HEK293T (cell line): Measurements from ENCODE around the gene USP53.

Experiments
- CTCF ChIA-PET: fragments of 350-600 bp; formaldehyde crosslinking; extraction: SDS; loops from one replicate; lab custom pipeline; 2021; ENCODE audit warnings: antibody characterized with exemption, inconsistent platforms; lab: Yijun Ruan, JAX
- POLR2A ChIA-PET: fragments of 350-600 bp; formaldehyde crosslinking; extraction: SDS; loops from one replicate; lab custom pipeline; 2020; ENCODE audit warnings: antibody characterized with exemption, inconsistent platforms; lab: Yijun Ruan, JAX
- DNase-seq: peaks from one replicate; pipeline ENCODE4 v3.0.0; 2012; ENCODE audit warnings: mixed read lengths; ENCODE audit errors: extremely low spot score
- ARNT ChIP-seq: fragments of 450-650 bp; IDR thresholded peaks from 2 replicates; pipeline ENCODE4 v1.6.1; 2017; ENCODE audit warnings: mild to moderate bottlenecking
- BHLHE40 ChIP-seq: fragments of 450-650 bp; IDR thresholded peaks from 2 replicates; pipeline ENCODE4 v1.6.1; 2016; ENCODE audit warnings: mild to moderate bottlenecking, moderate library complexity, borderline replicate concordance
- CTBP1 ChIP-seq: fragments of 450-650 bp; IDR thresholded peaks from 2 replicates; pipeline ENCODE4 v1.6.1; 2016; ENCODE audit warnings: borderline replicate concordance
- ELF4 ChIP-seq: fragments of 450-650 bp; IDR thresholded peaks from 2 replicates; pipeline ENCODE4 v1.6.1; 2017; ENCODE audit warnings: antibody characterized with exemption
- FOXA1 ChIP-seq: fragments of 450-650 bp; IDR thresholded peaks from 2 replicates; pipeline ENCODE4 v1.6.1; 2016; ENCODE audit warnings: mild to moderate bottlenecking
- FOXK2 ChIP-seq: fragments of 450-650 bp; IDR thresholded peaks from 2 replicates; pipeline ENCODE4 v1.6.1; 2016; ENCODE audit warnings: mild to moderate bottlenecking
- FOXM1 ChIP-seq: fragments of 450-650 bp; IDR thresholded peaks from 2 replicates; pipeline ENCODE4 v1.6.1; 2017; ENCODE audit warnings: mild to moderate bottlenecking, borderline replicate concordance
- HDGF ChIP-seq: fragments of 450-650 bp; IDR thresholded peaks from 2 replicates; pipeline ENCODE4 v1.6.1; 2017; ENCODE audit warnings: antibody characterized with exemption, borderline replicate concordance
- L3MBTL2 ChIP-seq: fragments of 450-650 bp; conservative IDR thresholded peaks from 2 replicates; pipeline ENCODE4 v1.6.1; 2016; ENCODE audit warnings: mild to moderate bottlenecking
- LEF1 ChIP-seq: fragments of 450-650 bp; IDR thresholded peaks from 2 replicates; pipeline ENCODE4 v1.6.1; 2017; ENCODE audit warnings: mild to moderate bottlenecking, borderline replicate concordance
- NFRKB ChIP-seq: fragments of 450-650 bp; IDR thresholded peaks from 2 replicates; pipeline ENCODE4 v1.6.1; 2016; ENCODE audit warnings: mild to moderate bottlenecking, moderate library complexity
- SP1 ChIP-seq: fragments of 450-650 bp; IDR thresholded peaks from 2 replicates; pipeline ENCODE4 v1.6.1; 2017
- SUZ12 ChIP-seq: fragments of 450-650 bp; IDR thresholded peaks from 2 replicates; pipeline ENCODE4 v1.6.1; 2016; ENCODE audit warnings: mild to moderate bottlenecking
- TARDBP ChIP-seq: fragments of 450-650 bp; IDR thresholded peaks from 2 replicates; pipeline ENCODE4 v1.6.1; 2016
- ZNF384 ChIP-seq: fragments of 450-650 bp; IDR thresholded peaks from 2 replicates; pipeline ENCODE4 v1.6.1; 2016
- TF ChIP-seq, protein P1 (sequence below): fragments of 450-650 bp; IDR thresholded peaks from 2 replicates; pipeline ENCODE4 v1.6.1; 2016

The USP53 gene

GRCh38 chr4:119286377-119287002 is 74.0 kb downstream of the USP53 start:
- DNase-seq = no peak
- ChIA-PET CTCF (interaction anchor here (0.6 kb wide), 1 partner anchor 229 kb away, joined by 4 read pairs; no protein-coding TSS in a partner anchor), POLR2A (no interaction called here)
- no peak for TF ChIP-seq L3MBTL2
- no peak for TF ChIP-seq BHLHE40
- TF ChIP-seq TARDBP = no peak
- no peak for TF ChIP-seq SP1
- no peak for TF ChIP-seq ELF4

DNA sequence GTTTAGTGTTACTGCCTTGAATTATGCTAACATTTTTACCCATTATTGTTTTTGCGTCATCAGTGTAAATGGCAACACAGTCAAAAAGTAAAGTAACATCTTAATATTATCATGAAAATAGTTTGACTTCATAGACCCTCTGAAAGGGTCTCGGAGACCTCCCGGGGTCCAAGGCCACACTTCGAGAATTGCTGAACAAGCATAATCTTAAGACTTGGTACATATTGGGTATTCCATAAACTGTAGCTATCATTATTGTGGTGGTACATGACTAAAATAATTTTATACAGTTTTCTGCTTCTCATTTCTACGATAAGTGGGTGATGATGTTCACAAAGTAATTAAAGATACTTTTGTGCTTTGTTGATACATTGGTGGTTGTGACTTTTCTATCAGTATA is 76.8 kb downstream of the USP53 start:
- POLR2A ChIA-PET = interaction anchor here (0.8 kb wide), 1 partner anchor 77 kb away, joined by 3 read pairs; the partner anchor contains the start of gene USP53
- DNase-seq = no peak
- CTCF ChIA-PET = no interaction called here
- no peak for TF ChIP-seq TARDBP
- TF ChIP-seq L3MBTL2 = no peak
- TF ChIP-seq ELF4 = no peak
- TF ChIP-seq CTBP1 = no peak
- no peak for TF ChIP-seq SP1
- TF ChIP-seq NFRKB = no peak
- no peak for TF ChIP-seq FOXM1
- TF ChIP-seq BHLHE40 = no peak
- TF ChIP-seq ARNT = no peak
- no peak for TF ChIP-seq SUZ12
- no peak for TF ChIP-seq ZNF384

GRCh38 chr4:119290598-119290997 is 78.1 kb downstream of the USP53 start:
- ChIA-PET CTCF (no interaction called here), POLR2A (interaction anchor here (1.9 kb wide), 1 partner anchor 10 kb away, joined by 4 read pairs; a partner anchor contains a TSS)
- no peak for DNase-seq
- TF ChIP-seq FOXM1 = no peak
- no peak for TF ChIP-seq CTBP1

DNA sequence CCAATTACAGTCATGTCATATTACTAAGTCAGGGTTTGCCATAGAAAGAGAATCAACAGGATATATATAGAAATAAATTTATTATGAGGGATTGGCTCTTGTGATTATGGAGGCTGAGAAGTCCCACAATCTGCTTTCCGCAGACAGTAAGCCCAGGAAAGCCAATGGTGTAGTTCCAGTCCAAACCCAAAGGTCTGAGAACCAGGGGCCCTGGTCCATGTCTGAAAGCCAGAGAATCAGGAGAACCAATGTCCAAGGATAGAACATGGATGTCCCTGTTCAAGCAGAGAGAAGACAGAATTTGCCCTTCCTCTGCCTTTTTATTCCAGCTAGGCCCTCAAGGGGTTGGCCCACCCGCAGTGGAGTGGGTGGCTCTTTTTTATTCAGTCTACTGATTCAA is 83.8 kb downstream of the USP53 start:
- DNase-seq = no peak
- CTCF ChIA-PET = interaction anchor here (1.0 kb wide), 1 partner anchor 83 kb away, joined by 3 read pairs; no protein-coding TSS in a partner anchor
- POLR2A ChIA-PET = no interaction called here
- no peak for TF ChIP-seq FOXK2
- TF ChIP-seq LEF1 = no peak
- TF ChIP-seq ZNF384 = no peak
- TF ChIP-seq TARDBP = no peak
- TF ChIP-seq NFRKB = no peak
- no peak for TF ChIP-seq SP1

DNA sequence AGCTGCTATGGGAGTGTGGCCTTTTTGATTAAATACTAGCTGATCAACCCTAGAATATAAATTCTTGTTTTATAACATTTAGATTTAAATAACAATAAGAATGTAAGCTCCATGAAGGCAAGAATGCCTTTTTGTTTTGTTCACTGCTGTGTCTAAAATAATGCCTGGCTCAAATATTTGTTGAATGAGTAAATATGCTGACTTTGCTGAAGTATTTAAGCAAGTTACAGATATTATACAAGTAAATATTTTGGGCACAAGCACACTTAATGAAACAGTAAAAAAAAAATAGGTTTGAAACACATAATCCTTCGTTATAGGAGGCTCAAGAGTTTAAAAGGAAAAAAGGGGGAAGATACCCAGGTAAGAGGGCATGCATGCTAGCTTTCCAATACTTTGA is 85.3 kb downstream of the USP53 start:
- CTCF ChIA-PET = no interaction called here
- TF ChIP-seq ELF4 (no peak), ARNT (no peak), L3MBTL2 (no peak), FOXA1 (no peak), TARDBP (no peak), SUZ12 (no peak), HDGF (no peak), BHLHE40 (no peak), LEF1 (no peak)
- TF ChIP-seq, protein P1, sequence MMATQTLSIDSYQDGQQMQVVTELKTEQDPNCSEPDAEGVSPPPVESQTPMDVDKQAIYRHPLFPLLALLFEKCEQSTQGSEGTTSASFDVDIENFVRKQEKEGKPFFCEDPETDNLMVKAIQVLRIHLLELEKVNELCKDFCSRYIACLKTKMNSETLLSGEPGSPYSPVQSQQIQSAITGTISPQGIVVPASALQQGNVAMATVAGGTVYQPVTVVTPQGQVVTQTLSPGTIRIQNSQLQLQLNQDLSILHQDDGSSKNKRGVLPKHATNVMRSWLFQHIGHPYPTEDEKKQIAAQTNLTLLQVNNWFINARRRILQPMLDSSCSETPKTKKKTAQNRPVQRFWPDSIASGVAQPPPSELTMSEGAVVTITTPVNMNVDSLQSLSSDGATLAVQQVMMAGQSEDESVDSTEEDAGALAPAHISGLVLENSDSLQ = no peak
- POLR2A ChIA-PET = no interaction called here
- DNase-seq = no peak

DNA sequence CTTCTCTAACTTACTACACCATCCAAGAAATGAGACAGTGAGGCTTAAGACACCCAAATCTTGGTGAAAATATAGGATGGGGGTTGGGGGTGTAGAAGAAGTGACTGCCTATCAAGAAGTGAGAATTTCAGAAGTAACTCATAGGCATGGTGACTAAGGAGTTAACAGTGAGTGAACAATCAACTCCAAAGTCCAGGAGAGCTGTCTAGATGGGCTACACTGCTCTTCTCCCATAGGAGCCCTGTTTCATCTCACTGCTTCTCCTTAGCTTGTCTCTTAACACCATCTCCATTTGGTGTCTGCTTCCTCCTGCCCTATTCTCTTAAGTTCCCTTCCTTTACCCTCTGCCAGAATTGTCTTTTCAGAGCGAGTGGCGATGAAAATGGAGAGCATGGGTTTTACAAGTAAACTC is 86.8 kb downstream of the USP53 start:
- POLR2A ChIA-PET = interaction anchor here (0.7 to 1.7 kb wide), 4 partner anchors 12 to 87 kb away, joined by 3 to 7 read pairs (median 4); partner anchors contain the start of gene USP53
- TF ChIP-seq L3MBTL2 (no peak), FOXA1 (no peak), FOXM1 (no peak), ZNF384 (no peak), LEF1 (no peak), HDGF (no peak), ELF4 (no peak), NFRKB (no peak)
- DNase-seq = no peak
- CTCF ChIA-PET = interaction anchor here (1.6 kb wide), 1 partner anchor 257 kb away, joined by 5 read pairs; no protein-coding TSS in a partner anchor

DNA sequence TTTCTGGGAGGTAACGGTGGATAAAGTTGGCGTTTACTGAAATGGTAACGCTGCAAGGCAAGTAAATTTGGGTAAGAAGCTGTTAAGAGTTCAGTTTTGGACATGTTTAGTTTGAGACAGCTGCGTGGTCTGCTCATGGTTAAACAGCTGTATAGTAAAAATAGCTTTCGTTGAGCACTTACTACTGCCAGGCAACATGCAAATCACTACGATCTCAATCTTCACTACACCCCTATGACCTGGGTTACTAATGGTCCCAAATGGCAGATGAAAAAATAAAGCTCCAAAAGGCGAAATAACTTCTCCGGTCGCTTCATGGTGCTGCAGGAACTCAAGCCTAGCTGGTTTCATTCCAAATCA is 87.2 kb downstream of the USP53 start:
- ChIA-PET POLR2A (interaction anchor here (0.7 to 1.7 kb wide), 7 partner anchors 9 to 200 kb away, joined by 3 to 7 read pairs (median 3); partner anchors contain the start of genes FABP2 and USP53), CTCF (interaction anchor here (1.6 kb wide), 1 partner anchor 257 kb away, joined by 5 read pairs; no protein-coding TSS in a partner anchor)
- DNase-seq = no peak
- no peak for TF ChIP-seq L3MBTL2
- TF ChIP-seq NFRKB = no peak
- TF ChIP-seq, protein P1 = no peak
- no peak for TF ChIP-seq FOXM1
- no peak for TF ChIP-seq ARNT
- no peak for TF ChIP-seq BHLHE40
- TF ChIP-seq FOXK2 = no peak
- no peak for TF ChIP-seq ZNF384
- TF ChIP-seq TARDBP = no peak
- TF ChIP-seq ELF4 = no peak
- TF ChIP-seq HDGF = no peak
- TF ChIP-seq FOXA1 = no peak
